BLaER1 (cell line): Measurements from ENCODE around the gene ASB13.

Experiments
- H3K27ac ChIP-seq: shearing (Covaris generic); formaldehyde crosslinking; 2 replicates; pipeline ENCODE4 v1.8.1; 2022
- H3K27me3 ChIP-seq: shearing (Covaris generic); formaldehyde crosslinking; 2 replicates; pipeline ENCODE4 v1.8.1; 2022
- H3K36me3 ChIP-seq: shearing (Covaris generic); formaldehyde crosslinking; 2 replicates; pipeline ENCODE4 v1.8.1; 2022
- H3K4me1 ChIP-seq: shearing (Covaris generic); formaldehyde crosslinking; 2 replicates; pipeline ENCODE4 v1.8.1; 2022
- H3K4me2 ChIP-seq: shearing (Covaris generic); formaldehyde crosslinking; 2 replicates; pipeline ENCODE4 v1.8.1; 2022
- H3K4me3 ChIP-seq: shearing (Covaris generic); formaldehyde crosslinking; 2 replicates; pipeline ENCODE4 v1.8.1; 2022
- H3K9ac ChIP-seq: shearing (Covaris generic); formaldehyde crosslinking; 2 replicates; pipeline ENCODE4 v1.8.1; 2022
- H3K9me3 ChIP-seq: shearing (Covaris generic); formaldehyde crosslinking; 2 replicates; pipeline ENCODE4 v1.8.1; 2022
- H4K20me1 ChIP-seq: shearing (Covaris generic); formaldehyde crosslinking; 2 replicates; pipeline ENCODE4 v1.8.1; 2022
- Cebpa-rat ChIP-seq: shearing (Covaris generic); IDR thresholded peaks from 2 replicates; pipeline ENCODE4 v1.8.1; 2022

The ASB13 gene

GRCh38 chr10:5650664-5651387, 15.6 kb downstream of the ASB13 start:
- Histone ChIP-seq H3K27ac (no peak overlapping the region), H3K4me1 (peaks cover 29% of the 10 kb centered on the region), H3K36me3 (peaks cover 5% of the 10 kb centered on the region; the same call in 1 of the 2 replicates), H4K20me1 (peaks cover 11% of the 10 kb centered on the region; the same call in 1 of the 2 replicates), H3K27me3 (no peaks in the 10 kb centered on the region), H3K4me2 (no peak overlapping the region), H3K9ac (no peak overlapping the region), H3K4me3 (no peak overlapping the region), H3K9me3 (no peaks in the 10 kb centered on the region)
- no peak for TF ChIP-seq Cebpa-rat

- TF ChIP-seq Cebpa-rat = no peak
- Histone ChIP-seq H3K4me1 (peaks cover 29% of the 10 kb centered on the region), H3K27me3 (no peaks in the 10 kb centered on the region), H3K36me3 (peaks cover 5% of the 10 kb centered on the region; the same call in 1 of the 2 replicates), H3K27ac (no peak overlapping the region), H4K20me1 (peaks cover 11% of the 10 kb centered on the region; the same call in 1 of the 2 replicates), H3K9me3 (no peaks in the 10 kb centered on the region), H3K4me3 (no peak overlapping the region), H3K9ac (no peak overlapping the region), H3K4me2 (no peak overlapping the region)
Measured at GRCh38 chr10:5649746-5650145, 16.6 kb downstream of the ASB13 start.

GRCh38 chr10:5648494-5649457, 17.6 kb downstream of the ASB13 start:
- Histone ChIP-seq H3K4me1 (peaks cover 33% of the 10 kb centered on the region), H3K4me3 (no peak overlapping the region), H3K27ac (no peak overlapping the region), H3K27me3 (no peaks in the 10 kb centered on the region), H3K4me2 (no peak overlapping the region), H3K9ac (no peak overlapping the region), H4K20me1 (peaks cover 11% of the 10 kb centered on the region; the same call in 1 of the 2 replicates), H3K36me3 (peaks cover 5% of the 10 kb centered on the region; the same call in 1 of the 2 replicates), H3K9me3 (no peaks in the 10 kb centered on the region)
- TF ChIP-seq Cebpa-rat = no peak

GRCh38 chr10:5647507-5648240, 18.7 kb downstream of the ASB13 start:
- H3K27me3 ChIP-seq = no peaks in the 10 kb centered on the region
- H3K4me3 ChIP-seq = no peak overlapping the region
- peaks cover 3% of the 10 kb centered on the region; the same call in 1 of the 2 replicates for H3K36me3 ChIP-seq
- H3K4me2 ChIP-seq = no peak overlapping the region
- peaks cover 6% of the 10 kb centered on the region; the same call in 1 of the 2 replicates for H4K20me1 ChIP-seq
- no peak for TF ChIP-seq Cebpa-rat
- peaks cover 34% of the 10 kb centered on the region for H3K4me1 ChIP-seq
- H3K9me3 ChIP-seq = no peaks in the 10 kb centered on the region
- no peak overlapping the region for H3K27ac ChIP-seq
- H3K9ac ChIP-seq = no peak overlapping the region

GRCh38 chr10:5645944-5646617, 20.3 kb downstream of the ASB13 start:
- Histone ChIP-seq H3K4me3 (no peak overlapping the region), H3K4me1 (peaks cover 35% of the 10 kb centered on the region), H3K9me3 (no peaks in the 10 kb centered on the region), H3K27me3 (no peaks in the 10 kb centered on the region), H4K20me1 (no peaks in the 10 kb centered on the region), H3K36me3 (peaks cover 12% of the 10 kb centered on the region), H3K27ac (peak overlapping the region; percentile 71), H3K4me2 (peak overlapping the region; percentile 82), H3K9ac (peak overlapping the region; percentile 3; the same call in 1 of the 2 replicates)
- no peak for TF ChIP-seq Cebpa-rat

GRCh38 chr10:5645375-5645774, 21.0 kb downstream of the ASB13 start:
- Histone ChIP-seq H4K20me1 (no peaks in the 10 kb centered on the region), H3K27me3 (no peaks in the 10 kb centered on the region), H3K9ac (peak overlapping the region; percentile 3; the same call in 1 of the 2 replicates), H3K4me3 (no peak overlapping the region), H3K4me1 (peaks cover 42% of the 10 kb centered on the region), H3K36me3 (peaks cover 18% of the 10 kb centered on the region), H3K4me2 (peak overlapping the region; percentile 82), H3K27ac (peak overlapping the region; percentile 71), H3K9me3 (no peaks in the 10 kb centered on the region)
- no peak for TF ChIP-seq Cebpa-rat

GRCh38 chr10:5644930-5645329, 21.5 kb downstream of the ASB13 start:
- H3K9me3 ChIP-seq = no peaks in the 10 kb centered on the region
- H3K27ac ChIP-seq = peak overlapping the region; percentile 71
- peak overlapping the region; percentile 3; the same call in 1 of the 2 replicates for H3K9ac ChIP-seq
- H3K4me2 ChIP-seq = peak overlapping the region; percentile 82
- H4K20me1 ChIP-seq = no peaks in the 10 kb centered on the region
- H3K36me3 ChIP-seq = peaks cover 23% of the 10 kb centered on the region
- no peak overlapping the region for H3K4me3 ChIP-seq
- peaks cover 42% of the 10 kb centered on the region for H3K4me1 ChIP-seq
- H3K27me3 ChIP-seq = no peaks in the 10 kb centered on the region
- TF ChIP-seq Cebpa-rat = no peak

GRCh38 chr10:5643346-5644067, 22.9 kb downstream of the ASB13 start:
- Histone ChIP-seq H3K9me3 (no peaks in the 10 kb centered on the region), H3K9ac (no peak overlapping the region), H3K4me1 (peaks cover 42% of the 10 kb centered on the region), H3K36me3 (peaks cover 37% of the 10 kb centered on the region), H3K27ac (no peak overlapping the region), H3K4me3 (no peak overlapping the region), H3K27me3 (no peaks in the 10 kb centered on the region), H4K20me1 (no peaks in the 10 kb centered on the region), H3K4me2 (no peak overlapping the region)
- no peak for TF ChIP-seq Cebpa-rat
